Measurements from ENCODE around the gene GPNMB. TPM values are rescaled to one million over a fixed set of nuclear protein-coding genes. Genes with fewer than 3 reads are reported as not detected.

GPNMB gene
- total RNA-seq, 1 donor from 2014 or later: 36.1 TPM

GRCh38 chr7:23290993-23291392, 44.4 kb downstream of the GPNMB start:
- Histone ChIP-seq H3K4me3 (ENCODE audit: low read depth, low read length) (no peak overlapping the region), H3K27me3 (ENCODE audit: control insufficient read depth, insufficient read depth, low read length) (no peaks in the 10 kb centered on the region), H3K36me3 (ENCODE audit: control insufficient read depth, insufficient read depth, low read length) (no peaks in the 10 kb centered on the region)
- no peak for DNase-seq (ENCODE audit: low read depth)
- TF ChIP-seq, protein P1, sequence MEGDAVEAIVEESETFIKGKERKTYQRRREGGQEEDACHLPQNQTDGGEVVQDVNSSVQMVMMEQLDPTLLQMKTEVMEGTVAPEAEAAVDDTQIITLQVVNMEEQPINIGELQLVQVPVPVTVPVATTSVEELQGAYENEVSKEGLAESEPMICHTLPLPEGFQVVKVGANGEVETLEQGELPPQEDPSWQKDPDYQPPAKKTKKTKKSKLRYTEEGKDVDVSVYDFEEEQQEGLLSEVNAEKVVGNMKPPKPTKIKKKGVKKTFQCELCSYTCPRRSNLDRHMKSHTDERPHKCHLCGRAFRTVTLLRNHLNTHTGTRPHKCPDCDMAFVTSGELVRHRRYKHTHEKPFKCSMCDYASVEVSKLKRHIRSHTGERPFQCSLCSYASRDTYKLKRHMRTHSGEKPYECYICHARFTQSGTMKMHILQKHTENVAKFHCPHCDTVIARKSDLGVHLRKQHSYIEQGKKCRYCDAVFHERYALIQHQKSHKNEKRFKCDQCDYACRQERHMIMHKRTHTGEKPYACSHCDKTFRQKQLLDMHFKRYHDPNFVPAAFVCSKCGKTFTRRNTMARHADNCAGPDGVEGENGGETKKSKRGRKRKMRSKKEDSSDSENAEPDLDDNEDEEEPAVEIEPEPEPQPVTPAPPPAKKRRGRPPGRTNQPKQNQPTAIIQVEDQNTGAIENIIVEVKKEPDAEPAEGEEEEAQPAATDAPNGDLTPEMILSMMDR (IDR thresholded peaks at IDR 0.05; ENCODE audit: insufficient read depth, low read length, poor library complexity, severe bottlenecking): no peak

GRCh38 chr7:23291957-23292560, 45.5 kb downstream of the GPNMB start:
- TF ChIP-seq, protein P1 (IDR thresholded peaks at IDR 0.05; ENCODE audit: insufficient read depth, low read length, poor library complexity, severe bottlenecking): no peak
- no peaks in the 10 kb centered on the region for H3K27me3 ChIP-seq (ENCODE audit: control insufficient read depth, insufficient read depth, low read length)
- no peaks in the 10 kb centered on the region for H3K36me3 ChIP-seq (ENCODE audit: control insufficient read depth, insufficient read depth, low read length)
- no peak for DNase-seq (ENCODE audit: low read depth)
- H3K4me3 ChIP-seq (ENCODE audit: low read depth, low read length): no peak overlapping the region

GRCh38 chr7:23292623-23293022, 46.0 kb downstream of the GPNMB start:
- Histone ChIP-seq H3K36me3 (ENCODE audit: control insufficient read depth, insufficient read depth, low read length) (no peaks in the 10 kb centered on the region), H3K27me3 (ENCODE audit: control insufficient read depth, insufficient read depth, low read length) (no peaks in the 10 kb centered on the region), H3K4me3 (ENCODE audit: low read depth, low read length) (no peak overlapping the region)
- TF ChIP-seq, protein P1 (IDR thresholded peaks at IDR 0.05; ENCODE audit: insufficient read depth, low read length, poor library complexity, severe bottlenecking): no peak
- no peak for DNase-seq (ENCODE audit: low read depth)

GRCh38 chr7:23293500-23294073, 47.0 kb downstream of the GPNMB start:
- DNase-seq (ENCODE audit: low read depth): no peak
- no peak overlapping the region for H3K4me3 ChIP-seq (ENCODE audit: low read depth, low read length)
- H3K27me3 ChIP-seq (ENCODE audit: control insufficient read depth, insufficient read depth, low read length): no peaks in the 10 kb centered on the region
- no peaks in the 10 kb centered on the region for H3K36me3 ChIP-seq (ENCODE audit: control insufficient read depth, insufficient read depth, low read length)
- TF ChIP-seq, protein P1 (IDR thresholded peaks at IDR 0.05; ENCODE audit: insufficient read depth, low read length, poor library complexity, severe bottlenecking): no peak

DNA sequence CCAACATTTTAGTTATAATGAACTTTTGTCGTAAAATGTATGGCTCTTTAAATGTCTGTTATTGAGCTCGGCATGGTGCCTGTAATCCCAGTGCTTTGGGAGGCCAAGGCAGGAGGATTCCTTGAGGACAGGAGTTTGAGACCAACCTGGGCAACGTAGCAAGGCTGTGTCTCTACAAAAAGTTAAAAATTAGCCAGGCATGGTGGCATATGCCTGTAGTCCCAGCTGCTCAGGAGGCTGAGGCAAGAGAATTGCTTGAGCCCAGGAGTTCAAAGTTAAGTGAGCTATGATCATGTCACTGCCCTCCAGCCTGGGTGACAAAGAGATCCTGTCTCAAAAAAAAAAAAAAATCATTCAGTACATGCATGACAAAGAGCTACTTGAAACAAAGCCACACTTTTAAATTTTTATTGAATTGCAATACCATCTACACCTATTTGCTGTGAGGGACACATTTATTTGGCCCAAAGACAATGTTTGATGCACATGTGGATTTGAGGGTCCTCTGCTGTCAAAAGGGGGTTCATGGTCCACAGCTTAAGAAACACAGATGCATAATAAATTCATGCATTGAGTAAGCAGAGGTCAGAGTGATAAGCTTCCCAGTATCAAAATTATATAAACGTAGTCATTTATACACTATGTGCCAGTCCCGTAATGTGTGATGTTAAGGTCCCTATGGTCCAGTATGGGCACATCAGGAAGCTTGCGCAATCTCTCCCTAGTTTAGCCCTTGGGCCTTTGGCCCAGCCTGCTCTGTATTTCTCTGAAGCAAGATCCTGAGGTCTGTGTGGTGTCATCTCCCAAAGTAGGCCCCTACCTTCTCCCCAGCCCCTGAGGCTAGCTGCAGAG, 48.2 kb downstream of the GPNMB start:
- H3K36me3 ChIP-seq (ENCODE audit: control insufficient read depth, insufficient read depth, low read length): no peaks in the 10 kb centered on the region
- H3K27me3 ChIP-seq (ENCODE audit: control insufficient read depth, insufficient read depth, low read length): no peaks in the 10 kb centered on the region
- DNase-seq (ENCODE audit: low read depth): no peak
- no peak overlapping the region for H3K4me3 ChIP-seq (ENCODE audit: low read depth, low read length)
- TF ChIP-seq, protein P1 (IDR thresholded peaks at IDR 0.05; ENCODE audit: insufficient read depth, low read length, poor library complexity, severe bottlenecking): no peak

Measured in kidney epithelial cell (primary cell).